Stomach smooth muscle (tissue), 2 donors: ENCODE results near the gene GRIP2.

Experiments
- H3K27ac ChIP-seq: one replicate; pipeline ENCODE4 v1.7.0; 2013; ENCODE audit warnings: mild to moderate bottlenecking, low read length, inconsistent platforms
- H3K27me3 ChIP-seq, 2 donors: one replicate each; pipeline ENCODE4 v1.7.0; 2013; ENCODE audit warnings: low read length in 2 of 2; ENCODE audit not compliant: insufficient read depth in 2 of 2, control insufficient read depth in 1 of 2
- H3K36me3 ChIP-seq, 2 donors: one replicate each; pipeline ENCODE4 v1.7.0; 2013; ENCODE audit warnings: low read length in 2 of 2; ENCODE audit not compliant: control insufficient read depth in 2 of 2, insufficient read depth in 2 of 2
- H3K4me1 ChIP-seq: one replicate; pipeline ENCODE4 v1.7.0; 2013; ENCODE audit warnings: low read length; ENCODE audit not compliant: control insufficient read depth, insufficient read depth
- H3K4me3 ChIP-seq, 2 donors: one replicate each; pipeline ENCODE4 v1.7.0; 2013; ENCODE audit warnings: low read length in 2 of 2
- H3K9ac ChIP-seq, 2 donors: one replicate each; pipeline ENCODE4 v1.7.0; 2013; ENCODE audit warnings: low read length in 2 of 2, mild to moderate bottlenecking in 1 of 2
- H3K9me3 ChIP-seq, 2 donors: one replicate each; pipeline ENCODE4 v1.7.0; 2013; ENCODE audit warnings: low read length in 2 of 2; ENCODE audit not compliant: control insufficient read depth in 2 of 2
- donor health status: healthy.
- donor health status: Pancreatic carcinoma.

Gene GRIP2

DNA sequence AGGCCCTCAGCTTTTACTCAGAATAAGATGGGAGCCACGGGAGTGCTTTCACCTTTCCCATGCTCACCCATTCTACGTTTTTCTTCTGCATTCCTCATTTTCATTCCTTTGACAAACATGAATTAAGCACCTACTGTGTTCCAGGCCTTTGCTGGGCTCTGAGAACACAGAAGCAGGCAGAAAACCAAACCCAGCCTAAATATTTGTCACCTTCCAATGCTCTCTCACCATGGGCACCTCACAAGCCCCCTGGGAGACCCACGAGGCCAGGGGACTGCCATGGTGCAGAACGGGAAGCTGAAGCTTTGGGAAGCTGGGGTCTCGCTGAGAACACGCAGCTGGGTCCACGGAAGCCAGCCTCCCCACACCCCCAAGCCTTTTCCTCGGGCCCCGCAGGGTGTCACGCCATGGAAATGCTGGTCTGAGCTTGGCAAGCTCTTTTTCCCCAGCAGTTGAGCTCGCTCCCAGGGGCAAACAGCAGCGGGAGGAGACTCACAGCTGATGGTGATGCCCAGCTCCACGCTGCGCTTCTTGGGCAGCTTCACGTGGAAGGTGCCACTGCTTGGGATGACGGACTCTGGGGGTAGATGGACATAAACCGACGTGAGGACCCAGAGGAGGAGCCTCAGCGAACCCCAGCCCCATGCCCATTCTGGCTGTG, 27.7 kb downstream of the GRIP2 start:
- H3K27ac ChIP-seq: no peak overlapping the region
- no peak overlapping the region for H3K9ac ChIP-seq
- peaks cover 5% of the 10 kb centered on the region for H3K4me1 ChIP-seq
- no peaks in the 10 kb centered on the region for H3K9me3 ChIP-seq
- no peaks in the 10 kb centered on the region for H3K36me3 ChIP-seq
- no peak overlapping the region for H3K4me3 ChIP-seq
- H3K27me3 ChIP-seq: peaks cover 0 to 2% of the 10 kb centered on the region in 2 donors

GRCh38 chr3:14511623-14512280, 28.4 kb downstream of the GRIP2 start:
- no peak overlapping the region for H3K9ac ChIP-seq

GRCh38 chr3:14510838-14511622, 29.1 kb downstream of the GRIP2 start:
- H3K27ac ChIP-seq: no peak overlapping the region

More at GRCh38 chr3:14511623-14512280, 28.4 kb downstream of the GRIP2 start:
- peaks cover 0 to 2% of the 10 kb centered on the region in 2 donors for H3K27me3 ChIP-seq
- H3K9me3 ChIP-seq: no peaks in the 10 kb centered on the region
- peaks cover 5% of the 10 kb centered on the region for H3K4me1 ChIP-seq
- H3K36me3 ChIP-seq: no peaks in the 10 kb centered on the region
- H3K27ac ChIP-seq: no peak overlapping the region
- H3K4me3 ChIP-seq: no peak overlapping the region

DNA sequence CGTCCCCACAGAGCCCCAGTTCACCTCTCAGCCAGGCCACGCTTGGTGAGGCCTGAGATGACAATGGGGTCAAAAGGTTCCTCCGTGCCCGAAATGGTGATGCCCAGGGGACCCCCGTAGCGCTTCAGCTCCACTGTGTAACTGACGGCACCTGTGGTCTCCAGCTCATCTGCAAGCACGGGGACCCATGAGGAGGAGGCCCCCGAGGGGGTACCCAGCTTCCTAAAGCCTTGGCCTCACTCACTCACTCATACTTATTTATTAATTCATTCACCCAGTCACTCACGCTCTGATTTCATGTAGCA, 30.4 kb downstream of the GRIP2 start:
- H3K27me3 ChIP-seq: peaks cover 0 to 2% of the 10 kb centered on the region in 2 donors
- peaks cover 5% of the 10 kb centered on the region for H3K4me1 ChIP-seq
- H3K36me3 ChIP-seq: no peaks in the 10 kb centered on the region
- H3K9ac ChIP-seq: no peak overlapping the region
- H3K27ac ChIP-seq: no peak overlapping the region
- H3K9me3 ChIP-seq: no peaks in the 10 kb centered on the region
- no peak overlapping the region for H3K4me3 ChIP-seq

More at GRCh38 chr3:14510838-14511622, 29.1 kb downstream of the GRIP2 start:
- Histone ChIP-seq H3K27me3 (peaks cover 0 to 2% of the 10 kb centered on the region in 2 donors), H3K9ac (no peak overlapping the region), H3K4me3 (no peak overlapping the region), H3K36me3 (no peaks in the 10 kb centered on the region), H3K9me3 (no peaks in the 10 kb centered on the region), H3K4me1 (peaks cover 5% of the 10 kb centered on the region)

DNA sequence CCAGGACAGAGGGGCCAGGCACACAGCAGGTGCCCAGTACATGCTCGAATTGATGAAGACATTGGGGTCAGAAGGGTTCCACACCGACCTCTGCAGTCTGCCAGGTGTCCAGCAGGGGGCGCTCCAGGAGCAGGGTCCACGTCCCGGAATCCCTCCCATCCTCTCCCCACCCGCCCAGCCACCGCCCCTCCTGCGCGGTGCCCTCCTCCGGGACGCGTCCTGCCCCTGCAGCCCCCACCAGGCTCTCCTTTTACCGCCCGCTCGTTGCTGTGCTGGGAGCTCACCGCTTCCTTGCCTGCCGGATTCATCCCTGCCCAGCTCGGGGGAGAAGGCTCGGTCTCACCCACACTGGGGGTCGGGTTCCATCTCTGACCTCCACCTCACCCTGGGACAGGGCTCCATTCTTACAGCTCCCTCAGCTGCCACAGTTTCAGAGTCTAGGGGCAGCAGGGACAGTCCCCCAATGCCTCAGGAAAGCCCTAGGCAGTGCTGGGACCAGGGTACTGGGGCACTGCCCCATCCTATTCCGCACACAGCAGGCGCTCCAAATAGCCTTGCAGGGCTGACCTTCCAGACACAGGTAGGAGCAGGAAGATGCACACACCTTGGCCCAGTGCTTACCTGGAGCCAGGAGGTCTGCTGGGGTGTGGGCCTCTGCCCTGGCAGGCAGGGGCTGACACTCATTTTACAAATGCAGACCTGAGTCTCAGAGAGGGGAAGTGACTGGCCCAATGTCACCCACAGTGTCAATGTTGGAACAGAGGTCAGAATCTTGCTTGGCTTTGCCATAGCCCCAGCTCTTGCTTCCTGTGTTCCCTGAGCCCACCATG, 31.0 kb downstream of the GRIP2 start:
- Histone ChIP-seq H3K27me3 (peaks cover 0 to 2% of the 10 kb centered on the region in 2 donors), H3K9me3 (no peaks in the 10 kb centered on the region), H3K9ac (no peak overlapping the region), H3K27ac (no peak overlapping the region), H3K36me3 (no peaks in the 10 kb centered on the region), H3K4me3 (no peak overlapping the region), H3K4me1 (peaks cover 5% of the 10 kb centered on the region)

DNA sequence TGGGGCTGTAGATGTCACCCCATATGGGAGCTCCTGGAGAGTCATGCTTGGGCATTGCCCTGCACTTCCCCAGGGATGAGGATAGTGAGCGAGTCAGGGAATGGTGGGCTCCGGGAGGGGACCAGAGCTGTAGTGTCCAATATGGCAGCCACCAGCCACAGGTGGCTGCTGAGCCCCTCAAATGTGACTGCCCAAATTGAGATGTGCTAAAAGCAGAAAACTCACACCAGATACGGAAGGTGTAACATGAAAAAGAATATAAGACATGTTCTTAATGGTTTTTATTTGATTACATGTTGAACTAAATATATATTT, 31.7 kb downstream of the GRIP2 start:
- Histone ChIP-seq H3K9ac (no peak overlapping the region), H3K4me1 (peaks cover 5% of the 10 kb centered on the region), H3K9me3 (no peaks in the 10 kb centered on the region), H3K27ac (no peak overlapping the region), H3K4me3 (no peak overlapping the region), H3K27me3 (peaks cover 0 to 2% of the 10 kb centered on the region in 2 donors), H3K36me3 (no peaks in the 10 kb centered on the region)

DNA sequence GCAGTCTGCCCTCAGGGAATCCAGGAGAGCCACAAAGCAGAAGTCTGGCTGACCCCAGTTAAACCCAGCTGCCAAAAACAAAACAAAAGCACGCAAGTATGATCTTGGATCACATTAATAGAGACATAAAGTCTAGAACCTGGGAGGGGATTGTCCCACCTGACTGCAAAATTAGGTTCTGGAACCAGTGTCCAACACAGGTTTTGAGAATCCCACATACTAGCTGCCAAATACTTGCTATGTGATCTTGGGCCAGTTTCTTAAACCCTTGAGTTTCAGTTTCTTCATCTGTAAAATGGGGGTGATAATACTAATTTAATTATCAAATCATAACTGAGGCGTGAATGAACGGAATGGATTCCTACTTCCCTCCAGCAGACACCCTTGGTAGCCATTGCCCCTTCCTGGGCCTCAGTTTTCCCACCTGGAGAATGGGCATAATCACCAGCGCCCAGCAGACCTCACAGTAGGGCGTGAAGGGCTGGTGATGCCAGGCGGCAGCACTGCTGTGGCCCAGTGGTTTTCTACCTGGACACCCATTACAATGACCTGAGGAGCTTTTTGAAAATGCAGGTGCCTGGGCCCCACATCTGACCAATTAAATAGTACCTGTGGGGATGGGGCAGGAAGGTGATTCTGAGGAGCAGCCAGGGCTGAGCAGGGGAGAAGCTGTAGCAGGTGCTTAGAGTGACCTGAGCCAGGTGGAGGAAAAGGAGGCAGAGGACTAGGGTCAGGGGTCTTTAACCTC, 32.2 kb downstream of the GRIP2 start:
- Histone ChIP-seq H3K4me1 (peaks cover 5% of the 10 kb centered on the region), H3K4me3 (no peak overlapping the region), H3K27me3 (peaks cover 0 to 2% of the 10 kb centered on the region in 2 donors), H3K36me3 (no peaks in the 10 kb centered on the region), H3K27ac (no peak overlapping the region), H3K9me3 (peaks cover 3 to 5% of the 10 kb centered on the region in 2 donors), H3K9ac (no peak overlapping the region)

DNA sequence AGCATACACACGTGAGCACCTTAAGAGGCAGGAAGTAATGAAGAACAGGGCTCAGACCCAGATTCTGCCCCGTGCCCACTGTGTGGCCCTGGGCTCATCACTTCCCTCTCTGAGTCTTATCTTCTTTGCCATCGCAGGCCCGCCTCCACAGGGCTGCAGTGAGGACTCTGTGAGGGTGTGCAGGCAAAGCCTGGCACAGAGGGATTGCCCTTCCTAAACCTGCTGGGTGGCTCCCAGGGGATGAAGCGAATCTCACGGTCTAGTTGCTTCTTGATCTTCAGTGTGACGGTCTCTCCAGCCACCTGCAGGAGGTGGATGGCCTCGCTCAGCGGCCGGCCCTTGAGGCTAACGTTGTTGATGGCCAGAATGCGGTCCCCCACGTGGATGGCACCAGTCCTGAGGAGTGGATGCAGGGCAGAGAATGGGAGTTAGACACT, 32.8 kb downstream of the GRIP2 start:
- H3K4me3 ChIP-seq: no peak overlapping the region
- H3K27me3 ChIP-seq: peaks cover 0 to 2% of the 10 kb centered on the region in 2 donors
- peaks cover 4 to 11% of the 10 kb centered on the region in 2 donors for H3K9me3 ChIP-seq
- H3K27ac ChIP-seq: no peak overlapping the region
- H3K9ac ChIP-seq: no peak overlapping the region
- peaks cover 5% of the 10 kb centered on the region for H3K4me1 ChIP-seq
- no peaks in the 10 kb centered on the region for H3K36me3 ChIP-seq

DNA sequence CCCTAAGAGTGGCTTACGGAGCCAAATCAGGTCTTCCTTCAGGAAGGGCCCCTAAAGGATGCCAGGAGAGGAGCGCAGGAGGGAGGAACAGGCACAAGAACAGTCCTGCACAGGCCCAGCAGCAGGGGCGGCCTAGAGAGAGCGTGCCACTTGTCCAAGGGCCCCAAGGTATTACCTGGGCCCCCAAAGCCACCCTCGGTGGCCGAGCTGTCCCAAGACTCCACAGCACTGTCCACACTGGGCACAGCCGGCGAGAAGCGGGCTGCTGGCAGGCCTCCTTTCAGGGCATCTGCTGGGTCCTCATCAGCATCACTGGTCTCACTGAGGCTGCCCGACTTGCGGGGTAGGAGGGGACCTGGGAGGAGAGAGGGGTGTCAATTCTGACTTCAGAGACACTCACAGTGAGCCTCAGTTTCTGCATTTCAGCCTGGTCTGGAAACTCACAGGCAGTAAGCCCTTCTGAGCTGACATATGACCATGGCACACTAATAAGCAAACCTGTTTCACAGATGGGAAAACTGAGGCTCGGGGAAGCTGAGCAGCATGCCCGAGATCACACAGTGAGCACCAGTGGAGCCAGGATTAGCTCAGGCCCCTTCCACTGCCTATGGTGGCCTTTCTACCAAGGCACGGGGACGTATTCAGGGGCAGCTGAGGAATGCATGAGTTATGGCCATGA, 33.4 kb downstream of the GRIP2 start:
- Histone ChIP-seq H3K4me3 (no peak overlapping the region), H3K4me1 (peaks cover 5% of the 10 kb centered on the region), H3K9me3 (peaks cover 4 to 13% of the 10 kb centered on the region in 2 donors), H3K9ac (no peak overlapping the region), H3K27ac (no peak overlapping the region), H3K27me3 (peaks cover 0 to 2% of the 10 kb centered on the region in 2 donors), H3K36me3 (no peaks in the 10 kb centered on the region)
